GM19239 (cell line): ENCODE measurements around the gene FRMD1.

Experiments used
- DNase-seq: peaks from one replicate; pipeline ENCODE4 v3.0.0; 2011; ENCODE audit warnings: low spot score; ENCODE audit not compliant: insufficient read length
- FAIRE-seq: peaks from 2 replicates; lab custom pipeline; 2011; peaks lifted over from hg19 to GRCh38; lab: Jason Lieb, UNC

FRMD1 gene

GRCh38 chr6:168078943-168079405, at the start of gene FRMD1:
FRMD1 (minus strand) TSS chr6:168079212; CDS start chr6:168079094, 118 bp downstream.
- DNase-seq (no peak), FAIRE-seq (no peak)

- DNase-seq (no peak), FAIRE-seq (no peak)
Observed at GRCh38 chr6:168128006-168128630, 49.1 kb upstream of the FRMD1 start.

GRCh38 chr6:168127384-168127868, 48.4 kb upstream of the FRMD1 start:
- FAIRE-seq = no peak

GRCh38 chr6:168126566-168127383, 47.8 kb upstream of the FRMD1 start:
- FAIRE-seq (no peak), DNase-seq (no peak)

More at GRCh38 chr6:168127384-168127868, 48.4 kb upstream of the FRMD1 start:
- DNase-seq = no peak

GRCh38 chr6:168125429-168126001, 46.5 kb upstream of the FRMD1 start:
- DNase-seq (no peak), FAIRE-seq (no peak)

GRCh38 chr6:168124921-168125320, 45.9 kb upstream of the FRMD1 start:
- DNase-seq (no peak), FAIRE-seq (no peak)

GRCh38 chr6:168124158-168124557, 45.1 kb upstream of the FRMD1 start:
- no peak for FAIRE-seq
- no peak for DNase-seq

- FAIRE-seq = no peak
- no peak for DNase-seq
Observed at GRCh38 chr6:168123165-168123911, 44.3 kb upstream of the FRMD1 start.

GRCh38 chr6:168122521-168122920, 43.5 kb upstream of the FRMD1 start:
- FAIRE-seq (no peak), DNase-seq (no peak)

GRCh38 chr6:168122011-168122410, 43.0 kb upstream of the FRMD1 start:
- no peak for DNase-seq
- no peak for FAIRE-seq

GRCh38 chr6:168121303-168121665, 42.3 kb upstream of the FRMD1 start:
- FAIRE-seq = no peak
- DNase-seq = no peak

- FAIRE-seq = no peak
- no peak for DNase-seq
Observed at GRCh38 chr6:168120390-168121302, 41.6 kb upstream of the FRMD1 start.

GRCh38 chr6:168119539-168119938, 40.5 kb upstream of the FRMD1 start:
- FAIRE-seq (no peak), DNase-seq (no peak)

- FAIRE-seq (no peak), DNase-seq (no peak)
Observed at GRCh38 chr6:168118935-168119334, 39.9 kb upstream of the FRMD1 start.

GRCh38 chr6:168117942-168118341, 38.9 kb upstream of the FRMD1 start:
- no peak for FAIRE-seq

GRCh38 chr6:168116975-168117899, 38.2 kb upstream of the FRMD1 start:
- FAIRE-seq = no peak

More at GRCh38 chr6:168117942-168118341, 38.9 kb upstream of the FRMD1 start:
- DNase-seq = no peak

GRCh38 chr6:168116438-168116974, 37.5 kb upstream of the FRMD1 start:
- FAIRE-seq = no peak

More at GRCh38 chr6:168116975-168117899, 38.2 kb upstream of the FRMD1 start:
- no peak for DNase-seq

More at GRCh38 chr6:168116438-168116974, 37.5 kb upstream of the FRMD1 start:
- DNase-seq = no peak
